WTC11 (cell line): ENCODE results near the gene KLF7. TPM values are rescaled to one million over a fixed set of nuclear protein-coding genes. Genes with fewer than 3 reads are reported as not detected.

Experiments used
- ATAC-seq: fragments of 200-7000 bp; cut with Tn5 transposase; 2 replicates; pipeline ENCODE4 v1.10.0; 2021; ENCODE audit warnings: mild to moderate bottlenecking, moderate library complexity
- CTCF ChIA-PET: fragments of 300-600 bp; sonication (Branson Sonifier 250); formaldehyde crosslinking; loops from one replicate; lab custom pipeline; 2021; ENCODE audit warnings: antibody characterized with exemption; lab: Charles Lee
- POLR2A ChIA-PET: fragments of 350-600 bp; sonication (Branson Sonifier 250); formaldehyde crosslinking; loops from one replicate; lab custom pipeline; 2021; ENCODE audit warnings: antibody characterized with exemption; lab: Charles Lee
- DNase-seq: peaks from one replicate; pipeline ENCODE4 v3.0.0; 2021; ENCODE audit warnings: low spot score
- H3K27ac Mint-ChIP-seq: 2 replicates; pipeline ENCODE4 v1.8.0; 2021; ENCODE audit warnings: mixed read lengths
- H3K27me3 Mint-ChIP-seq: 2 replicates; pipeline ENCODE4 v1.8.0; 2021; ENCODE audit warnings: low read depth, mild to moderate bottlenecking, moderate library complexity, mixed read lengths
- H3K36me3 Mint-ChIP-seq: 2 replicates; pipeline ENCODE4 v1.8.0; 2021; ENCODE audit warnings: mixed read lengths
- H3K4me1 Mint-ChIP-seq: 2 replicates; pipeline ENCODE4 v1.8.0; 2022; ENCODE audit warnings: mixed read lengths
- H3K4me3 Mint-ChIP-seq: 2 replicates; pipeline ENCODE4 v1.8.0; 2021; ENCODE audit warnings: mild to moderate bottlenecking, moderate library complexity, mixed read lengths
- H3K9me3 Mint-ChIP-seq: 2 replicates; pipeline ENCODE4 v1.8.0; 2021; ENCODE audit warnings: mixed read lengths
- ARID4B ChIP-seq: sonication (generic); formaldehyde crosslinking; IDR thresholded peaks from 2 replicates; pipeline ENCODE4 v1.8.0; 2023; ENCODE audit warnings: missing genetic modification reagents, mild to moderate bottlenecking, borderline replicate concordance
- CREM ChIP-seq: sonication (generic); formaldehyde crosslinking; IDR thresholded peaks from 2 replicates; pipeline ENCODE4 v1.8.1; 2022; ENCODE audit warnings: mild to moderate bottlenecking, missing genetic modification reagents, moderate library complexity
- E2F5 ChIP-seq: sonication (generic); formaldehyde crosslinking; IDR thresholded peaks from 2 replicates; pipeline ENCODE4 v1.8.1; 2022; ENCODE audit warnings: mild to moderate bottlenecking, moderate library complexity, missing genetic modification reagents
- EMX1 ChIP-seq: fragments of 250-450 bp; sonication (Bioruptor Pico); IDR thresholded peaks from 2 replicates; pipeline ENCODE4 v1.8.0; 2021; ENCODE audit warnings: mild to moderate bottlenecking
- ETV6 ChIP-seq: sonication (generic); formaldehyde crosslinking; IDR thresholded peaks from 2 replicates; pipeline ENCODE4 v1.8.1; 2022; ENCODE audit warnings: mild to moderate bottlenecking, missing genetic modification reagents
- HMGA2 ChIP-seq: fragments of 250-450 bp; sonication (Bioruptor Pico); IDR thresholded peaks from 2 replicates; pipeline ENCODE4 v1.4.0; 2021; ENCODE audit warnings: mild to moderate bottlenecking, moderate library complexity
- HMGXB4 ChIP-seq: sonication (generic); formaldehyde crosslinking; IDR thresholded peaks from 2 replicates; pipeline ENCODE4 v1.8.1; 2023; ENCODE audit warnings: mild to moderate bottlenecking, moderate library complexity, missing genetic modification reagents
- IRF1 ChIP-seq: sonication (generic); formaldehyde crosslinking; IDR thresholded peaks from 2 replicates; pipeline ENCODE4 v1.8.0; 2023; ENCODE audit warnings: missing genetic modification reagents
- MAX ChIP-seq: sonication (generic); formaldehyde crosslinking; IDR thresholded peaks from 2 replicates; pipeline ENCODE4 v1.8.0; 2022; ENCODE audit warnings: mild to moderate bottlenecking, missing genetic modification reagents
- MLX ChIP-seq: sonication (generic); formaldehyde crosslinking; IDR thresholded peaks from 2 replicates; pipeline ENCODE4 v1.8.1; 2023; ENCODE audit warnings: mild to moderate bottlenecking, missing genetic modification reagents, moderate library complexity
- NR2C2 ChIP-seq: sonication (generic); formaldehyde crosslinking; IDR thresholded peaks from 2 replicates; pipeline ENCODE4 v1.8.0; 2022; ENCODE audit warnings: mild to moderate bottlenecking, missing genetic modification reagents
- PRDM15 ChIP-seq: sonication (generic); formaldehyde crosslinking; IDR thresholded peaks from 2 replicates; pipeline ENCODE4 v1.8.0; 2022; ENCODE audit warnings: missing genetic modification reagents
- SMAD4 ChIP-seq: sonication (generic); formaldehyde crosslinking; IDR thresholded peaks from 2 replicates; pipeline ENCODE4 v1.8.0; 2022; ENCODE audit warnings: mild to moderate bottlenecking, missing genetic modification reagents
- TP53 ChIP-seq: sonication (generic); formaldehyde crosslinking; IDR thresholded peaks from 2 replicates; pipeline ENCODE4 v1.8.1; 2023; ENCODE audit warnings: mild to moderate bottlenecking, missing genetic modification reagents
- USF1 ChIP-seq: sonication (generic); formaldehyde crosslinking; IDR thresholded peaks from 2 replicates; pipeline ENCODE4 v1.8.0; 2022; ENCODE audit warnings: mild to moderate bottlenecking, missing genetic modification reagents
- ZBTB21 ChIP-seq: sonication (generic); formaldehyde crosslinking; IDR thresholded peaks from 2 replicates; pipeline ENCODE4 v1.8.1; 2023; ENCODE audit warnings: mild to moderate bottlenecking, missing genetic modification reagents, borderline replicate concordance
- ZNF121 ChIP-seq: sonication (generic); formaldehyde crosslinking; IDR thresholded peaks from 2 replicates; pipeline ENCODE4 v1.8.0; 2023; ENCODE audit warnings: missing genetic modification reagents
- ZNF416 ChIP-seq: fragments of 250-450 bp; sonication (Bioruptor Pico); IDR thresholded peaks from 2 replicates; pipeline ENCODE4 v1.9.0; 2021; ENCODE audit warnings: mild to moderate bottlenecking, inconsistent platforms
- total RNA-seq: library from RNA; stranded (reverse); gene quantifications from 3 replicates; pipeline ENCODE4 v1.2.3, GENCODE V29; 2021

KLF7 gene
- total RNA-seq, 1 experiment from 2014 or later, result 25.4 TPM

- H3K4me3 Mint-ChIP-seq, result no peak overlapping the region
- peaks cover 49% of the 10 kb centered on the region for H3K4me1 Mint-ChIP-seq
- H3K9me3 Mint-ChIP-seq, result no peaks in the 10 kb centered on the region
- no peaks in the 10 kb centered on the region for H3K27me3 Mint-ChIP-seq
- POLR2A ChIA-PET, result no interaction called here
- DNase-seq (no peak), ATAC-seq (no peak)
- H3K36me3 Mint-ChIP-seq, result no peaks in the 10 kb centered on the region
- TF ChIP-seq ZNF416 (CRISPR knock-in tag), result no peak
- no peak for TF ChIP-seq TP53 (CRISPR knock-in tag)
- no peak for TF ChIP-seq HMGA2 (CRISPR knock-in tag)
- TF ChIP-seq CREM, result no peak
- TF ChIP-seq ZBTB21 (CRISPR knock-in tag), result no peak
- TF ChIP-seq MLX (CRISPR knock-in tag), result no peak
- no peak for TF ChIP-seq ZNF121 (CRISPR knock-in tag)
- TF ChIP-seq ARID4B (CRISPR knock-in tag), result no peak
- TF ChIP-seq MAX (CRISPR knock-in tag), result no peak
- no peak for TF ChIP-seq HMGXB4 (CRISPR knock-in tag)
- no peak for TF ChIP-seq USF1 (CRISPR knock-in tag)
- no peak for TF ChIP-seq PRDM15 (CRISPR knock-in tag)
- no peak for TF ChIP-seq IRF1 (CRISPR knock-in tag)
- TF ChIP-seq EMX1, result no peak
- no peak for TF ChIP-seq NR2C2 (CRISPR knock-in tag)
- no peak for TF ChIP-seq ETV6
- TF ChIP-seq SMAD4 (CRISPR knock-in tag), result no peak
- TF ChIP-seq E2F5 (CRISPR knock-in tag), result no peak
- CTCF ChIA-PET, result no interaction called here
- no peak overlapping the region for H3K27ac Mint-ChIP-seq
Observed at GRCh38 chr2:207040696-207041095, 125.1 kb downstream of the KLF7 start.
